WI38 (cell line): ENCODE measurements around the gene PROSER1.
A peak's percentile ranks its signal among the peaks of the same experiment; 100 is the strongest.
"Not testable (repeated sequence)": the region's sequence is repeated elsewhere in the genome, so short reads cannot be mapped to it uniquely, and the experiment has no call there.

Experiments
- H3K4me3 ChIP-seq: 2 replicates; pipeline ENCODE4 v1.5.1; 2011; ENCODE audit warnings: low read depth, mild to moderate bottlenecking, control low read depth, low read length
- TF ChIP-seq, protein P1 (sequence below): IDR thresholded peaks from 2 replicates; pipeline ENCODE4 v1.5.1; 2012; ENCODE audit warnings: low read depth, mild to moderate bottlenecking, control low read depth, low read length

Gene PROSER1

DNA sequence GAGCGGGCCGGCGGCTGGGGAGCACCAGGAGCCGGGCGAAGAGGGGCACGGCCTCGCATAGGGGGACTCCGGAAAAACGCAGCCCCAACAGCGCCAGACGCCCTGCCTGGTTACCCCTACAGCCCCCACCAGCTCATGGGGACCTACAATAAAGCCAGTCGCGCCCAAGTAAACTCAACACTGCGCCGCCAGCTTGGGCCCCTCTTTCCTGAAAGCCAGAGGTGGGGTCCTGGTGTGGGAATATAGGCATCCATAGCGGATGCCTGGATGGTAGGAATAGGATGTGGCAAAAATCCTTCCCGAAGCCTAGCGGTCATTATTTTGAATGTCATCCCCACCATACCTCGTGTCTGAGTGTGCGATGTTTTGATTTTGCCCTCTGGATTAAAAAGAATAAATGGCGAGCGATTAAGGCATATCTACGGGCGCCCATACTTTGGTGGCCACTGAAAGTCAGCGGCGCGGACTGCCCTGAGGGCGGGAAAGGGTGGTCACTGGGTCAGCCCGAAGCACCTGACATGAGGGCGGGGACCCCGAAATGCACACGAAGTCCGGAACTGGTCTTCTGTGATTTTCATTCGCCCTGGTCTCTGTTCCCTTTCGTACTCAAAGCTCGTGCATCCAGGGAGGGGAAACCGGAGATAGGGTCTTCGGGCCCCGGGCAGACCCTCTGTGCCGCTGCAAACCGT, at the start of gene PROSER1, which contains the start of gene NHLRC3:
PROSER1 (minus strand) TSS at position 210 of the 689 bp plus-strand sequence. CDS start 847 bp downstream, outside the sequence.
NHLRC3 (plus strand) TSS at position 577 of the 689 bp plus-strand sequence. CDS start 184 bp downstream, outside the sequence.
- TF ChIP-seq, protein P1, sequence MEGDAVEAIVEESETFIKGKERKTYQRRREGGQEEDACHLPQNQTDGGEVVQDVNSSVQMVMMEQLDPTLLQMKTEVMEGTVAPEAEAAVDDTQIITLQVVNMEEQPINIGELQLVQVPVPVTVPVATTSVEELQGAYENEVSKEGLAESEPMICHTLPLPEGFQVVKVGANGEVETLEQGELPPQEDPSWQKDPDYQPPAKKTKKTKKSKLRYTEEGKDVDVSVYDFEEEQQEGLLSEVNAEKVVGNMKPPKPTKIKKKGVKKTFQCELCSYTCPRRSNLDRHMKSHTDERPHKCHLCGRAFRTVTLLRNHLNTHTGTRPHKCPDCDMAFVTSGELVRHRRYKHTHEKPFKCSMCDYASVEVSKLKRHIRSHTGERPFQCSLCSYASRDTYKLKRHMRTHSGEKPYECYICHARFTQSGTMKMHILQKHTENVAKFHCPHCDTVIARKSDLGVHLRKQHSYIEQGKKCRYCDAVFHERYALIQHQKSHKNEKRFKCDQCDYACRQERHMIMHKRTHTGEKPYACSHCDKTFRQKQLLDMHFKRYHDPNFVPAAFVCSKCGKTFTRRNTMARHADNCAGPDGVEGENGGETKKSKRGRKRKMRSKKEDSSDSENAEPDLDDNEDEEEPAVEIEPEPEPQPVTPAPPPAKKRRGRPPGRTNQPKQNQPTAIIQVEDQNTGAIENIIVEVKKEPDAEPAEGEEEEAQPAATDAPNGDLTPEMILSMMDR: no peak
- peak within 1 kb of the TSS; percentile 72 for H3K4me3 ChIP-seq

- not testable (repeated sequence) for H3K4me3 ChIP-seq
These were observed 48.5 kb upstream of the PROSER1 start for GRCh38 chr13:39086251-39086945.

- TF ChIP-seq, protein P1: no peak
These were observed 36.1 kb upstream of the PROSER1 start for GRCh38 chr13:39073983-39074382.

DNA sequence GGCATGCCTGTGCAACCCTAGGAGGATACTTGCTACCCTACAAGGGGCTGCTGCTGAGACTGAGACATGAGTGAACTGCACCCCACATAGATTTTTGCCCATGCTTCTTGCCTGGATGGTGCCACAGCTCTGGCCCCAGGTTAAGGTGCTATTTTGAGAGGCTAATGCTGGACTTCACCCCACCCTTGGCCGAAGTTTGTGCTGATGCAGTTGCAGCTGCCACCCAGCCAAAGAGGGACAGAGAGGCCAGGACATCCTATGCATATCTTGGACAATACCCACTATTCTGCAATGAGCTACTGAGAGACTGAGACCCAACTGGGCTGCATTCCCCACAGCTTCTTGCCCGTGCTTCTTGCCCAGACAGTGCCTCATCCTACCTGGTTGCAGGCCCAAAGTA, 35.0 kb upstream of the PROSER1 start:
- TF ChIP-seq, protein P1: no peak
- H3K4me3 ChIP-seq: no peak overlapping the region

More at GRCh38 chr13:39073983-39074382, 36.1 kb upstream of the PROSER1 start:
- H3K4me3 ChIP-seq: no peak overlapping the region

- TF ChIP-seq, protein P1: no peak
- H3K4me3 ChIP-seq: no peak overlapping the region
These were observed 24.1 kb upstream of the PROSER1 start for GRCh38 chr13:39062004-39062403.

DNA sequence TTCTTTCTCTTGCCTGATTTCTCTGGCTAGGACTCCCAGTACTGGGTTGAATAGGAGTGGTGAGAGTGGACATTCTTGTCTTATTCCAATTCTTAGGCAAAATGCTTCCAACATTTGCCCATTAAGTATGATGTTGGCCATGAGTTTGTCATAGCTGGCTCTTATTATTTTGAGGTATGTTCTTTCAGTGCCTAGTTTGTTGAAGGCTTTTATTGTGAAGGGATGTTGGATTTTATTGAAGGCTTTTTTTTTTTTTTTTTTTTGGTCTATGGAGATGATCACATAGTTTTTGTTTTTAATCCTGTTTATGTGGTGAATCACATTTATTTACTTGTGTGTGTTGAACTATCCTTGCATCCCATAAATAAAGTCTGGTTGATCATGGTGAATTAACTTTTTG, 20.2 kb upstream of the PROSER1 start:
- TF ChIP-seq, protein P1: no peak
- no peak overlapping the region for H3K4me3 ChIP-seq

DNA sequence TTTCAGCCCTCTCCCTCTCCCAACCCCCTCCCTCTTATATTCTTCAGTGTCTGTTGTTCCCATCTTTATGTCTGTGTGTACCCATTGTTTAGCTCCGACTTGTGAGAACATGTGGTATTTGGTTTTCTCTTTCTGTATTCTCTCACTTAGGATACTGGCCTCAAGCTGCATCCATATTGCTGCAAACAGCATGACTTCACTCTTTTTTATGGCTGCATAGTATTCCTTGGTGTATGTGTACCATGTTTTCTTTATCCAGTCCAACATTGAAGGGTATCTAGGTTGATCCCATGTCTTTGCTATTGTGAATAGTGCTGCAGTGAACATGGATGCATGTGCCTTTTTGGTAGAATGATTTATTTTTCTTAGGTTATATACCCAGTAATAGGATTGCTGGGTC, 18.1 kb upstream of the PROSER1 start:
- TF ChIP-seq, protein P1: no peak
- H3K4me3 ChIP-seq: no peak overlapping the region
